Erythroblast (primary cell): ENCODE data around the gene MYL12A.
"Not testable (repeated sequence)": the region's sequence is repeated elsewhere in the genome, so short reads cannot be mapped to it uniquely, and the experiment has no call there.

Source experiments
- DNase-seq, 2 experiments: peaks; one replicate each; lab custom pipeline; 2025; lab: John Stamatoyannopoulos, UW
- GATA1 ChIP-seq: IDR thresholded peaks from 2 replicates; pipeline ENCODE4 v1.6.1; 2011; ENCODE audit warnings: low read depth, mild to moderate bottlenecking, control low read depth, low read length, moderate library complexity
- POLR2A ChIP-seq: IDR thresholded peaks from 2 replicates; pipeline ENCODE4 v1.6.1; 2011; ENCODE audit warnings: mild to moderate bottlenecking, low read length

The MYL12A gene

DNA sequence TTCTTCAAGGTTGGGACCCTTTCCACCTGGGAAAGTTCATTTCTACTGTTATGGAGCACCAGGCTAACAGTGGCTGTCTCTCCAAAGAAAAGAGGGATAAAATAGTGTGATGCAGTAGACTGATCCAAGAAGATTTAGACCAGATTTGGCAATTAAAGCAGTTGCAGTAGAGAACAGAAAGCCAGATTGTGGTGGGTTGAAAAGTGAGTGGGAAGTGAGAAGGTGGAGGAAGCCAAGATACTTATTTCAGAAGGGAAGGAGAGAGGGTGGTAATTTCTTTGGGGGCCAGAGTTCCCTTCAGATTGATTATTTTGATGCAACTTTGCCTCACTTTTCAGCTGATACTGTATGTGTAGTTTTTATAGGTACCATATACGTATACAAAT, 22.3 kb downstream of the MYL12A start:
- no peak for TF ChIP-seq POLR2A
- DNase-seq = no peak

DNA sequence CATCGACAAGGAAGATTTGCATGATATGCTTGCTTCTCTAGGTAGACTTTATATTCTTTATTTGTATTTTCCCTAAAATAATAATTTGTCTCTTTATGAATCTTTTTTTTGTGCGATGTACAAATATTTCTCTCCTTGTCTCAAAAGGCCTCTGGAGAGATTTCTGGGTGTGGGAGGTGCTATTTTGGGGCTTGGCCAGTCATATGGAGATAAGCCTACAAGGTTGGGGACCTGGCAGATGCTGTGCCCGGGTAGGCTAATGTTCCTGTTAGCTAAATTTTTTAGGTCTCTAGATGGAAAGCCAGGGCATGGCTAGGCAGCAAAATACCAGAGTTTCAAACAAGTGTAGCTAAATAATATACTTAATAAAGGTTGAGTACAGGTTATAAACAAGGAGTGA, 25.4 kb downstream of the MYL12A start:
- TF ChIP-seq GATA1 = no peak
- no peak for DNase-seq

DNA sequence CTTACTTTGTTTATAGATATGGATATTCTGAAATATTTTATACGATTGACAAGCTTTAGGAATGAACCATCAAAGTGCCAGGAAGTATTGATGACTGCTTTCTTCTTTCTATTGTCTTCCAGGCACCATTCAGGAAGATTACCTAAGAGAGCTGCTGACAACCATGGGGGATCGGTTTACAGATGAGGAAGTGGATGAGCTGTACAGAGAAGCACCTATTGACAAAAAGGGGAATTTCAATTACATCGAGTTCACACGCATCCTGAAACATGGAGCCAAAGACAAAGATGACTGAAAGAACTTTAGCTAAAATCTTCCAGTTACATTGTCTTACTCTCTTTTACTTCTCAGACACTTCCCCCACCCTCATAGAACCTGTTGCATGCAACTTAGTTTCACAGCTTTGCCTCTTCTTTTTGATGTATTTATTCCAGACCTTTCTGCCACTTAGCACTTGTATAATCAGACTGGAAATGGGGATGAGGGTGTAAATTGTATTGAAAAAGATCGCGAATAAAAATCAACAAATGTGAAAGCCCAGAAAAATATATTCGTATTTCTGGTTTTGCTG, 30.1 kb downstream of the MYL12A start:
- DNase-seq = not testable (repeated sequence)

DNA sequence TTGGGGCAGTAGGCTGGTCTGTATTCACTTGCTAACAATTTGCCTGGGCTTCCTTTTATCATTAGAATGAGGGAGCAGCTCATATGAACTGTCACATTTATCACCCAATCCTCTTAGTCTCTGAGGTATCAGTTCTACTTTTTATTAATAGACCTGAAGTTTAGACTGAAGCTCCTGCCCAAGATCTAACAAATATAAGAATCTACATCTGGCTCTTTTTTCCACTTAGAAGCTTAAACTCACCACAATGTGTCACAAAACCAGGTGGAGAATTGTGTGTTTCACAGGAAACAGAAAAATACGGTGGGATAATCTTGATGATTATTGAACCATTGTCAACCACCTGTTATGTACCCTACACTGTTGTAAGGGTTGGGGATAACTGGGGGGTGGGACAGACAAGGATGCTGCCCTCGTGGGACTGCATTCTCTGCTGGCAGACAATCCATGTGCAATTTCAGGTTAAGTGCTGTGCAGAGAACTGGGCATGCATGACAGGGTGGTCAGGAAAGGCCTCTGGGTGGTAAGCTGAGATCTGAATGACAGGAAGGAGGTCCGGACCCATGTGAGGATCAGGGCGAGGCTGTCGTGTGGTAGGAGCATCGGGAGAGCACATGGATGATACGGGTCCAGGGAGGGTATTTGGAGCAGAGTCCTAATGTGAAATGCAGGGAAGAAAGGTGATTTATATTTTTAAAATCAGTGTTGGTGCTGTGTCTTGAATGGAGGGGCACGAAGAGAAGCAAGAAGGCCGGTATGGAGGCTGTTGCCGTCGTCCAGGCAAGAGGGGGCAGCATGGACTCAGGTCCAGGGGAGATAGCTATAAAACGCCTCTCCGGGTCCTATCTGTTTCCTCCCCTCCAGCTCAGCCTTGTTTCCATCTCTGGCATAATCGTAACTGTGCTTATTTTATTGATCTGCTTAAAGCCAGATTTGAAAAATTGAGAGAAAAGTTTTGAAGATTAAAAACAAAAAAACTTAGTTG, 31.9 kb downstream of the MYL12A start:
- DNase-seq = no peak
- TF ChIP-seq GATA1 = no peak
- no peak for TF ChIP-seq POLR2A

DNA sequence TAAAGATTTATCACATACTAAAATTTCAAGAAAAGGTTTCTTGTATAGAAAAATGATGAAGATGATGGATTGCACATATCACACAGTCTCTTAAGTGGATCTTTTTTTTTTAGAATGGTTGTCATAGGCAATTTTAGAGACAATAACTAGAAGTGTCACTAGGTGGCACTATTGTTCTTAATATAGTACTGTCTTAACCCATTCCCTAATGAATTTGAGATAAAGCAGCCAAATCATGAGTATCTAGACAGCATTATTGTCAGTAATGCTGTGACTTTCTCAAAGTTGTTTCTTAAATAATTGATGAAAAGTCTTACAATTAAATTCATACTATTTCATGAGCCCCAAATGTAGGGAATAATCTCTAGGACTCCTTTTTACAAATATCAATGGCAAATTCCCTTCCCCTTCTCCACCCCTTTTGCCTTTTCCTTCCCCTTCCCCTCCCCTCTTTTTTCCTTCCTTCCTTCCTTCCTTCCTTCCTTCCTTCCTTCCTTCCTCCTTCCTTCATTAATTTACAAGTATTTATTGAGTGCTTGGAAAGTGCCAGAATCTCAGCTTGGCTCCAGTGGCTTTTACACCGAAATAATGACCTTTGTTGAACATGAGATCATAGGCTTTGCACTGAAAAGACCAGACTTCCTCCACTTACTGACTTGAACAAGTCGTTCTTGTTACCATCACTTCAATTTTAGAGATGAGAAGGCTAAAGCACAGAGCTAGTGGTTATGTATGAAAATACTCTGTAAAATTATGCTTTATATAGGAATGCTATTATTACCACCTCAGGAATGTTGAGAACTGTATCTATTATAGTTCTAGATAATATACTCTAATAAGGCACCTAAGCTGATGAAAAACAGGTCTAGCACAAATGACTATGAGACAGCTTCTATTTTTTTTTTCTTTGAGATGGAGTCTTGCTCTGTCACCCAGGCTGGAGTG, 34.1 kb downstream of the MYL12A start:
- peak; percentile 83 to 91 for DNase-seq
- TF ChIP-seq GATA1 (no peak), POLR2A (no peak)

DNA sequence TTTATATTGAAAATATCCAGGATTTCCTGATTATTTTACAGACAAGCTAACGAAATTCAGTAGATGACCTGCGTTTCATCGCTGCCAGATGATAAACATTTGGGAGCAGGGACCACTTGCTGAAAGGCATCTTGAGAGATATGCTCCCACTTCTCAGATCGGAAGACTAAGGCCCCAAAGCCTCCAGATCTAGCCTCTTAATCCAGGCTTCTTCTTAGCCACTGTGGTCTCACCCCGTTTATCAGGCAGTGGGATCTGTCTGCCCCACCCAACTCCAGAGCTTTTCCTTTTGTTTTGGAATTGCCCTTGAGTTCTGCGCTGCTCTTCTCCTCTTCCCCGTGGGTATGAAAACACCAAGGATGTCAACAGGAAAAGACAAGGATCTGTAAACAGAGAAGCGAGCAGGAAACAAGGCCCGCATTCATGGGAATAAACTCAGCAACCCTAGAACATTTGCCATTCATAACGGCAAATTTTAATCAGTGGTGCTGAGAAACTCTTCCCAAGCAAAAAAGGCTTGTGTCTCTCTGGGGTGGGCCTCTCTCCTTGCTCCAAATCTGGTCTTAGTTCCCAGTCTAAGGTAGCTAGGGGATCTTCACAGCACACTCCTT, 35.8 kb downstream of the MYL12A start:
- TF ChIP-seq POLR2A = no peak
- TF ChIP-seq GATA1 = no peak
- DNase-seq = no peak

DNA sequence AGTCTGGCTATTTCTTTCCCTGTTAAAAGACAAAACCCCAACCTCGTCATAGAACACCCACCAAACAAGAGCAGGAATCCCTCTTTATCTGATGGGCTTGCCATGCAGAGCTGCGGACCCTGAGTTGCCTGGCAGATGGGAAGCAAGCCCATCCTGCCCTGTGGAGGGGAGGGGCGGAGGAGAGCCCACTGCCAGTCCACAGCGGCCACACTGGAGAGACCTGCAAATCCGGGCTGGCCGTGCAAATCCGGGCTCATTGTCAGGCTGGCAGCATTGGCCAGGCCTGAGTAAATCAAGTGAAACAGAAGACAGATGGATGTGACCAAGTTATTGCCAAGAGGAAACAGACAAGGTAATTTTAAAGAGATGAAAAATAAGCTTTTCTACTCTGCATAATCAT, 36.3 kb downstream of the MYL12A start:
- no peak for DNase-seq
- TF ChIP-seq GATA1 (no peak), POLR2A (no peak)

DNA sequence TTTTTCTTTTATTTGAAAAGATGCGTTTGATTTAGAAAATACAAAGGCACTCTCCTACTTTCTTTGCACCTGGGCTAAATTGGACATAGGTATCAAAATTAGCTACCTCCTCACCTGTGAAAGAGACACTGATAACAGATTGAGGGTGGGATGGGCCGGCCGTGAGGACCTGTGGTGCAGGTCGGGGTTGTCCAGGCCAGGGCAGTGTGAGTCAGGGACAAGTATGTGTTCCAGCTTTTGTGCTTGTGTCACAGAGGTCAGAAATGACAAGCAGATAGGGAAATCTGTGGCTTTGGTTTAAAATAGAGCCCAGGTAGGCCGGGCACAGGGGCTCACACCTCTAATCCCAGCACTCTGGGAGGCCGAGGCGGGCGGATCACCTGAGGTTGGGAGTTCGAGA, 36.9 kb downstream of the MYL12A start:
- DNase-seq = no peak
- TF ChIP-seq POLR2A (no peak), GATA1 (no peak)

DNA sequence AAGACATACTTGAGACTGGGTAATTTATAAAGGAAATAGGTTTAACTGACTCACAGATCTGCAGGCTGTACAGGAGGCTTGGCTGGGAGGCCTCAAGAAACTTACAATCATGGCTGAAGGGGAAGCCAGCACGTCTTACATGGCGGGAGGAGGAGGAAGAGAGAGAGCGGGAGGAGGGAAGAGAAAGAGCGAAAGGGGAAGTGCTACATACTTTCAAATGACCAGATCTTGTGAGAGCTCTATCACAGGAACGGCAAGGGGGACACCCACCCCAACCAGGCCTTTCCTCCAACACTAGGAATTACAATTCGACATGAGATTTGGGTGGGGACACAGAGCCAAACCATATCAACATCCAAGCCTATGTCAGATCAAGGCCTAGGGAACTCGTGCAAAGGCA, 38.6 kb downstream of the MYL12A start:
- TF ChIP-seq POLR2A = no peak
- TF ChIP-seq GATA1 = no peak
- no peak for DNase-seq

DNA sequence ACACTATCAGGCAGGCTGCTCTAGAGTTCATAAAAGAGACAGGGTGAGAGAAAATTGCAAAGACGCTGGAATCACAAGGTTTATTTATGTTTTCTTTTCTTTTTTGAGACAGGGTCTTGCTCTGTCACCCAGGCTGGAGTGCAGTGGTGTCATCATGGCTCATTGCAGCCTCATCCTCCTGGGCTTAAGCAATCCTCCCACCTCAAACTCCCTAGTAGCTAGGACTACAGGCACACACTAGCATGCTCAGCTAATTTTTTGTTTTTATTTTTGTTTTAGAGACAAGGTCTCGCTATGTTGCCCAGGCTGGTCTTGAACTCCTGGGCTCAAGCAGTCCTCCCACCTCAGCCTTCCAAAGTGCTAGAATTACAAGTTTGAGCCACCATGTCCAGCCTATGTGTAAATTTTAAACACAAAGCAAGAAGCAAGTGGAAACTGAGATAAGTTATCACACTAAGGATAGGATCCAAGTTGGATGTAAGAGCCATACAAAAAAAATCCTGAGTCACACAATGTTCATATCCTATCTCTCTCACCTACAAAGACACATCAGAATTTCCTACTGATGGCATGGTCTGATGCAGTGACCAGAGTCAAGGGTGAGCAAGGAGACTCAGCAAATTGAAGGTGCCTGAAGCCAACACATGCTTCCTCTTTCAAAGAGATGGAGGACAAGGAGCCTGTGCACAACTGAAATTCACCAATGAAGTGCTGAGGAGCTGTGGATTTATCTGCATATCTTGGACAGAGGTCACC, 45.8 kb downstream of the MYL12A start:
- TF ChIP-seq POLR2A (no peak), GATA1 (no peak)
- DNase-seq = no peak

DNA sequence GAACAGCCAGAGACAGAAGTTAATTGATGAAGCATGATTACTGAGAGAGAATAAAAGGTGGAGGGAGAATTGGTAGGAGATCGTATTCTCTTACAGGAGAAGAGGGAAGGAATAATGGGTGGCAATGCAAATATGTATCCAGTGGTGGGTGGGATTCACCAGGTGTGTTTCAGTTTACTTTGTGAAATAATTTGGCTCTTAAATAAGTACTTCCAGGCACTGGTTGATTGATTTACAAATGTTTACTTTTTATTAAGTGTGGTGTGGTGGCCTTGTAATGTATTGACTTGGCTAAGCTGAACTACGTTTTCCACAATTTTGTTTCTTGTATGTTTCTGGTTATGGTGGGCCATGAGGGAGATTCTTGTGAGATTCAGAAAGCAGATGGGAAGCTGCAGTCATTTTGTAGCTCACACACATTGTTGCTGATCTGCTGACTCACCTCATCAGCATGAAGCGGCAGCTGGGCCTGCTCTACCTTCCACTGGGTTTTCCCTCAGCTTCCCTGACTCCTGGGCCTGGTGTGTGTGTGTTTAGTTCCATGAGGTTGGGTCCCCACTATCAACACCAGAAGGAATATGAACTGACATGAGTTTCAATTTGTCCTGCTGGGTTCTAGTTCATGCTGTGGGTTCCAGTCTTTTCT, 47.0 kb downstream of the MYL12A start:
- DNase-seq = no peak
- TF ChIP-seq POLR2A = no peak
- no peak for TF ChIP-seq GATA1
